ENCODE measurements around the gene TMEM51. TPM values are rescaled to one million over a fixed set of nuclear protein-coding genes. Genes with fewer than 3 reads are reported as not detected.

TMEM51 gene
- total and polyA plus RNA-seq, 9 of the 15 experiments (the other 6 are each of a cell fraction or from before 2014, with no cell fraction given): 0.06 to 1.4 (median 0.58) TPM

- Histone ChIP-seq H3K9me1 (ENCODE audit: control insufficient read depth, insufficient read depth, low read length) (no peaks in the 10 kb centered on the region), H3K9me3 (replicated peaks; ENCODE audit: control insufficient read depth, insufficient read depth, low read depth, low read length) (no peaks in the 10 kb centered on the region), H4K20me1 (replicated peaks; ENCODE audit: control insufficient read depth, insufficient read depth, low read length) (no peaks in the 10 kb centered on the region), H3K27ac (ENCODE audit: extremely low read depth, low read depth, low read length) (no peak overlapping the region), H3K4me3 (no peak overlapping the region), H3K9ac (ENCODE audit: insufficient read depth in 1 of 2, low read depth in 2 of 2, low read length in 2 of 2) (no peak overlapping the region), H3K27me3 (ENCODE audit: control insufficient read depth in 2 of 2, insufficient read depth in 2 of 2, low read length in 2 of 2) (peaks cover 7 to 27% of the 10 kb centered on the region in 2 experiments; a peak in 3 of 5 replicates), H3K4me1 (replicated peaks in 1 of 2; ENCODE audit: control insufficient read depth in 2 of 2, insufficient read depth in 2 of 2, low read length in 2 of 2) (peaks cover 0 to 4% of the 10 kb centered on the region in 2 experiments; a peak in 2 of 5 replicates), H3K79me2 (ENCODE audit: control insufficient read depth, insufficient read depth, low read length) (no peaks in the 10 kb centered on the region), H3K36me3 (ENCODE audit: control insufficient read depth, insufficient read depth, low read length) (no peaks in the 10 kb centered on the region), H3K4me2 (ENCODE audit: insufficient read depth, low read length) (no peak overlapping the region), H2AFZ (ENCODE audit: low read depth, low read length) (no peak overlapping the region)
- ATAC-seq (no peak), FAIRE-seq (no peak), DNase-seq (ENCODE audit: extremely low read depth in 1 of 4, low spot score in 3 of 4) (no peak)
- no TSS peak for BruUV-seq (replicated peaks)
- intact Hi-C loops (cut with micrococcal nuclease): no loop called here
- ChIA-PET POLR2A (interaction anchor here (0.7 kb wide), 2 partner anchors 10 to 1723 kb away, joined by 3 to 5 read pairs; no protein-coding TSS in a partner anchor), CTCF (ENCODE audit: low intra/inter-chr PET ratio) (no interaction called here)
- in situ Hi-C loops (cut with MboI): no loop called here
- TF ChIP-seq RFX1 (IDR thresholded peaks at IDR 0.05) (peak; percentile 83), ZNF592 (IDR thresholded peaks at IDR 0.05) (no peak)
- WGBS (ENCODE audit: insufficient coverage, low coverage, missing lambda C conversion rate): 5% methylated on average over 14 of the region's 14 CpGs
These were observed 98.6 kb downstream of the TMEM51 start for GRCh38 chr1:15251857-15252835.
